ENCODE data around the gene AGAP1.

DNA sequence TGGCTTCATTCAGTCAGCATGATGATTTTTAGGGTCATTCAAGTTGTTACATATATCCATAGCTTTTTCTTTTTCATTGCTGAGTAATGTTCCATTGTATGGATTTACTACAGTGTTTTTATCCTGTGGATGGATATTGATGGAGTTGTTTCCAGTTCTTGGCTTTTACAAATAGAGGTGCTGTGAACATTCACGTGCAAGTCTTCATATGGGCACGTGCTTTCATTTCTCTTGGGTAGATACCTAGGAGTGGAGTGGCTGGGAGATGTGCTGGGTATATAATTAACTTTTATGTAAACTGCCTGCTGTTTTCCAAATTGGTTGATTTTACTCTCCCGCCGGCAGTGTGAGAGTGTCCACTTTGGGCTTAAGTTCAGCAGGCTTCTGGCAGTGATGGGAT is 16.5 kb downstream of the AGAP1 start:
- no peak for TF ChIP-seq EP300 (IDR thresholded peaks at IDR 0.05)
- no peak for TF ChIP-seq POLR2A (IDR thresholded peaks at IDR 0.05)
